HG03064 (cell line): ENCODE data around the gene SYT3.

Source experiments
- ATAC-seq: cut with Tn5 transposase; IDR thresholded peaks from one replicate; pipeline ENCODE4 v1.9.1; 2021; ENCODE audit warnings: low read depth; ENCODE audit not compliant: unreplicated experiment

The SYT3 gene

GRCh38 chr19:50639121-50640112, at the start of gene SYT3:
TSS of gene SYT3 (minus strand) at chr19:50639881. CDS start at chr19:50637411, 2,470 bp downstream.
- ATAC-seq: no peak

GRCh38 chr19:50688766-50689165, 49.1 kb upstream of the SYT3 start:
- no peak for ATAC-seq

- ATAC-seq: no peak
Measured at GRCh38 chr19:50686310-50687032, 46.8 kb upstream of the SYT3 start.

- ATAC-seq: no peak
Measured at GRCh38 chr19:50679177-50680125, 39.8 kb upstream of the SYT3 start.

GRCh38 chr19:50678323-50678722, 38.6 kb upstream of the SYT3 start:
- no peak for ATAC-seq

- ATAC-seq: no peak
Measured at GRCh38 chr19:50677636-50678035, 38.0 kb upstream of the SYT3 start.

- no peak for ATAC-seq
Measured at GRCh38 chr19:50676625-50677197, 37.0 kb upstream of the SYT3 start.

GRCh38 chr19:50673118-50673517, 33.4 kb upstream of the SYT3 start:
- ATAC-seq: no peak

GRCh38 chr19:50670102-50670380, 30.4 kb upstream of the SYT3 start:
- no peak for ATAC-seq

- ATAC-seq: no peak
Measured at GRCh38 chr19:50669302-50670101, 29.8 kb upstream of the SYT3 start.

GRCh38 chr19:50668879-50669278, 29.2 kb upstream of the SYT3 start:
- no peak for ATAC-seq

- no peak for ATAC-seq
Measured at GRCh38 chr19:50668416-50668815, 28.7 kb upstream of the SYT3 start.

GRCh38 chr19:50667759-50668231, 28.1 kb upstream of the SYT3 start:
- ATAC-seq: no peak

GRCh38 chr19:50667177-50667758, 27.6 kb upstream of the SYT3 start:
- no peak for ATAC-seq

GRCh38 chr19:50666346-50667176, 26.9 kb upstream of the SYT3 start:
- no peak for ATAC-seq

- no peak for ATAC-seq
Measured at GRCh38 chr19:50664204-50664603, 24.5 kb upstream of the SYT3 start.

- ATAC-seq: no peak
Measured at GRCh38 chr19:50663482-50663790, 23.8 kb upstream of the SYT3 start.
